Progenitor cell of endocrine pancreas (in vitro differentiated cells): Measurements from ENCODE around the gene NEK3. TPM values are rescaled to one million over a fixed set of nuclear protein-coding genes. Genes with fewer than 3 reads are reported as not detected.
"Not testable (repeated sequence)": the region's sequence is repeated elsewhere in the genome, so short reads cannot be mapped to it uniquely, and the experiment has no call there.

Source experiments
- DNase-seq: peaks from one replicate; pipeline ENCODE4 v3.0.0; 2021; ENCODE audit warnings: low spot score; ENCODE audit not compliant: unreplicated experiment
- H3K27ac Mint-ChIP-seq: 2 replicates; pipeline ENCODE4 v1.8.0; 2021; ENCODE audit warnings: mild to moderate bottlenecking, moderate library complexity, mixed read lengths
- H3K27me3 Mint-ChIP-seq: 2 replicates; pipeline ENCODE4 v1.8.0; 2021; ENCODE audit warnings: mixed read lengths
- H3K36me3 Mint-ChIP-seq: 2 replicates; pipeline ENCODE4 v1.8.0; 2022; ENCODE audit warnings: mixed read lengths; ENCODE audit not compliant: insufficient read depth
- H3K4me1 Mint-ChIP-seq: 2 replicates; pipeline ENCODE4 v1.8.0; 2021; ENCODE audit warnings: low read depth, mixed read lengths
- H3K4me3 Mint-ChIP-seq: 2 replicates; pipeline ENCODE4 v1.8.0; 2021; ENCODE audit warnings: low read depth, mild to moderate bottlenecking, moderate library complexity, mixed read lengths
- H3K9me3 Mint-ChIP-seq: 2 replicates; pipeline ENCODE4 v1.8.0; 2021; ENCODE audit warnings: low read depth, mixed read lengths
- total RNA-seq: library from RNA; stranded (reverse); gene quantifications from 2 replicates; pipeline ENCODE4 v1.2.1, GENCODE V29; 2021
- TF ChIP-seq, protein P1 (sequence below): fragments of 200-600 bp; sonication (generic); IDR thresholded peaks from one replicate; pipeline ENCODE4 v1.5.0; 2021; ENCODE audit warnings: antibody characterized with exemption, mild to moderate bottlenecking; ENCODE audit not compliant: unreplicated experiment

Gene NEK3
- total RNA-seq, 1 donor from 2014 or later = 26.3 TPM

DNA sequence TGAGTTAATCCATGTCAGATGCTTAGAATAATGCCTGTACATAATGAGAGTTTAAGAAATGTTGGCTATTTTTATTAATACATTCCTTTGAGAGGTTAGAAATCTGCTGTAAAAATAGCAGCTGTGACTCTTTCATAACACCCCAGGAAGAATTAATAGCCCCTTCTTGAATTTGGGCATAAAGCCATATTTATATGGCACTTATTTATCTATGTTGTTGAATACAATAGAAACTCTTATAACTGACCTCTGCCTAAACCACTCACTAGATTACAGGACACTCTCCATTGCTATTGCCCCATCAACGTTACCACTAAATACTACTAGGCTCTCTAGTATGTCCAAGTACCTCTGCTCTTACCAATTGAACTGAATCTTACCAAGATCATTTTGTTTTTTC, 46.8 kb downstream of the NEK3 start:
- no peak overlapping the region for H3K4me3 Mint-ChIP-seq
- no peak overlapping the region for H3K27ac Mint-ChIP-seq
- TF ChIP-seq, protein P1, sequence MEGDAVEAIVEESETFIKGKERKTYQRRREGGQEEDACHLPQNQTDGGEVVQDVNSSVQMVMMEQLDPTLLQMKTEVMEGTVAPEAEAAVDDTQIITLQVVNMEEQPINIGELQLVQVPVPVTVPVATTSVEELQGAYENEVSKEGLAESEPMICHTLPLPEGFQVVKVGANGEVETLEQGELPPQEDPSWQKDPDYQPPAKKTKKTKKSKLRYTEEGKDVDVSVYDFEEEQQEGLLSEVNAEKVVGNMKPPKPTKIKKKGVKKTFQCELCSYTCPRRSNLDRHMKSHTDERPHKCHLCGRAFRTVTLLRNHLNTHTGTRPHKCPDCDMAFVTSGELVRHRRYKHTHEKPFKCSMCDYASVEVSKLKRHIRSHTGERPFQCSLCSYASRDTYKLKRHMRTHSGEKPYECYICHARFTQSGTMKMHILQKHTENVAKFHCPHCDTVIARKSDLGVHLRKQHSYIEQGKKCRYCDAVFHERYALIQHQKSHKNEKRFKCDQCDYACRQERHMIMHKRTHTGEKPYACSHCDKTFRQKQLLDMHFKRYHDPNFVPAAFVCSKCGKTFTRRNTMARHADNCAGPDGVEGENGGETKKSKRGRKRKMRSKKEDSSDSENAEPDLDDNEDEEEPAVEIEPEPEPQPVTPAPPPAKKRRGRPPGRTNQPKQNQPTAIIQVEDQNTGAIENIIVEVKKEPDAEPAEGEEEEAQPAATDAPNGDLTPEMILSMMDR = no peak
- no peaks in the 10 kb centered on the region for H3K27me3 Mint-ChIP-seq
- H3K9me3 Mint-ChIP-seq = peaks cover 4% of the 10 kb centered on the region
- no peak for DNase-seq
- no peaks in the 10 kb centered on the region for H3K36me3 Mint-ChIP-seq
- H3K4me1 Mint-ChIP-seq = peaks cover 2% of the 10 kb centered on the region

DNA sequence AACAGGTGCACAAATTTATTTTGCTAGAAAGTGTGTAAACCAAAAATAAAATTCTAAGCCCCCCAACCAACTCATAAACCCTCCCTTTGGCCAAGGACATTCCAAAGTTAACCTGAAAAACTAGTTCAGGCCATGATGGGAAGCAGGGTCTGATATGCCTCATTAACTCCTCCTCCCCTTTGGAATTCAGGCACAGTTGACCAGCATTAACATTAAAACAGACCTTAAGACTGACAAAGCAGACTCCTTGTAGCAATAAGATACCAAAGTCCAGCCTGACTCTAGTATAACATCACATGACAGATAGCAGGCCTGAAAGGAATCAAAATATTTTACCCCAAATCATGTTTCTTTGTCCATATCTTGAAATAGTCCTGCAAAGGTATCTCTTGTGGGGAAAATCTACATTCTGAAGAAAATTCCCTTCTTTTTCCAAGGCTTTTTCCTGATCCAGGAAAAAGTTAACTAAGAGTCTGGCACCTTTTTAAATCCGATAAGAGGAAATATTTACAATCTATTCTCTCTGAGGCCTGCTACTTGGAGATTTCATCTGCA, 50.2 kb downstream of the NEK3 start:
- Mint-ChIP-seq H3K27me3 (no peaks in the 10 kb centered on the region), H3K4me3 (no peak overlapping the region), H3K9me3 (peaks cover 4% of the 10 kb centered on the region), H3K27ac (no peak overlapping the region), H3K36me3 (no peaks in the 10 kb centered on the region), H3K4me1 (peaks cover 2% of the 10 kb centered on the region)
- TF ChIP-seq, protein P1 = no peak
- DNase-seq = no peak

DNA sequence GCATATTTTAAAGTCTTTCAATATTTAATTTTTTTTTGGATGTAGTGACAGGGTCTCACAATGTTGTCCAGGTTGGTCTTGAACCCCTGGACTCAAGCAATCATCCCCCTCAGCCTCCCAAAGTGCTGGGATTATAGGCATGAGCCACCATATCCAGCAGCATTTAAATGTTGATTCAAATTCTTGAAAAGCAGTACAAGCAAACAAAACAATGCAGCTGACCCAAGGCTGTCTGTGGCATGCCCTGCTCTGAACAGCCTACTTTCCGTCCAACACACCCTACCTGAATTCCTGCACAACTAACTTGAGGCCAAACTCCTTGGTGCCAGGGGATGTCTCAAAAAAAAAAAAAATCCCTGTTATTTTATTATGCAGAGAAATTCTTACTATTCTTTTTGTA, 53.6 kb downstream of the NEK3 start:
- H3K36me3 Mint-ChIP-seq = no peaks in the 10 kb centered on the region
- no peaks in the 10 kb centered on the region for H3K27me3 Mint-ChIP-seq
- TF ChIP-seq, protein P1 = no peak
- no peak overlapping the region for H3K4me3 Mint-ChIP-seq
- H3K9me3 Mint-ChIP-seq = peaks cover 4% of the 10 kb centered on the region
- H3K4me1 Mint-ChIP-seq = peaks cover 2% of the 10 kb centered on the region
- no peak for DNase-seq
- no peak overlapping the region for H3K27ac Mint-ChIP-seq

DNA sequence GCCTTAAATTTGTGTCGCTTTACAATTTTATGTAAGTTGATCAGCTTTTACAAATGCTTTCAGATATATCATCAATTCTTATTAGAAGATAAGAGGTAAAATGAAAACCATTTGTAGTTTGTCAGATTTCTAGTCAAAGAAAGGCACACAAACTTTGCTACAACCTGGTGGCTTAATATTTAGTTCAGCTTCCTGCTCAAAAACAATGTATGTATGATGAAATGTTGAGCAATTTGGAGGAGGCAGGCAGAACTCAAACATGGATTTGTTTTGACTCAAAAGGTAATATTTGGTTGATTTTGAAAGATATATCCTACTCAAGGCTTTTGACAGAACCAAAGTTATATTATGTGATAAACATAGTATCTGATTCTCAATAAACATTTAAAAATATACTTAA, 54.8 kb downstream of the NEK3 start:
- TF ChIP-seq, protein P1 = no peak
- Mint-ChIP-seq H3K4me3 (no peak overlapping the region), H3K36me3 (no peaks in the 10 kb centered on the region), H3K27ac (no peak overlapping the region), H3K27me3 (no peaks in the 10 kb centered on the region), H3K9me3 (peaks cover 2% of the 10 kb centered on the region), H3K4me1 (peaks cover 2% of the 10 kb centered on the region)
- no peak for DNase-seq

DNA sequence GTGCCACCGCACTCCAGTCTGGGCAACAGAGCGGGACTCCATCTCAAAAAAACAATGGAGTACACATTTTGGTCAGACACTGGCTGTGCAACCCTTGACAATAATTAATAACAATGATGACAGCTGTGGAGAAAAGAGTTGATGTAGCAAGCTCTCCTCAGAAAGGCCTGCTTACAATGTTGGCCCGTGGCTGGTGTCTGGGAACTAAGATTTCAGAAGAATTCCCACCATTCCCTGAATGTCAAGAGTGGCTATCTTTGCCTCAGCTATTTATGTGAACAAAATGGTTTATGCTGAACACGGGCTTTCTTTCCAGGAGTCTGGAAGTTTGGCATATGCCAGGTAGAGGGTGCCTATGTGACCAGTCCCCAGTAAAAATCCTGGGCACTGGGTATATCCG, 56.0 kb downstream of the NEK3 start:
- Mint-ChIP-seq H3K4me1 (no peaks in the 10 kb centered on the region), H3K27ac (no peak overlapping the region), H3K36me3 (no peaks in the 10 kb centered on the region), H3K4me3 (no peak overlapping the region), H3K9me3 (no peaks in the 10 kb centered on the region), H3K27me3 (no peaks in the 10 kb centered on the region)
- TF ChIP-seq, protein P1 = no peak
- DNase-seq = no peak

DNA sequence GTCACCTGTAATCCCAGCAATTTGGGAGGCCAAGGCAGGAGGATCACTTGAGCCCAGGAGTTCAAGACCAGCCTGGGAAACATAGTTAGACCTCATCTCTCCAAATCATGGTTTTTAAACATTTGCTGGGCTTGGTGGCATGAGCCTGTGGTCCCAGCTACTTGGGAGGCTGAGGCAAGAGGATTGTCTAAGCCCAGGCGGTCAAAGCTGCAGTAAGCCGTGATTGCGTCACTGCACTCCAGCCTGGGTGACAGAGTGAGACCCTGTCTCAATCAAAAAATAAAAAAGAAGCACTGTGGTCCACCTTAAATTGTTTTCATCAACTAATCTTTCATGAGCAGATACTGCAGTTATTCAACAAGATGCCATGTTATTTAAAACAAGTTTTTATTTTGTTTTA, 57.0 kb downstream of the NEK3 start:
- not testable (repeated sequence) for H3K27me3 Mint-ChIP-seq, H3K4me1 Mint-ChIP-seq, H3K36me3 Mint-ChIP-seq, DNase-seq, H3K4me3 Mint-ChIP-seq, H3K27ac Mint-ChIP-seq, H3K9me3 Mint-ChIP-seq
